Transverse colon (tissue), 4 donors: ENCODE data around the gene C11orf68. TPM values are rescaled to one million over a fixed set of nuclear protein-coding genes. Genes with fewer than 3 reads are reported as not detected.
A peak's percentile ranks its signal among the peaks of the same experiment; 100 is the strongest.

Source experiments
- DNase-seq: peaks from one replicate; pipeline ENCODE4 v3.0.0-alpha.2; 2019
- H3K27ac ChIP-seq, 4 donors: fragments of 200-600 bp; sonication (generic); 2 replicates each; pipeline ENCODE4 v1.5.1; 2016 to 2018; ENCODE audit warnings: inconsistent platforms in 4 of 4
- H3K27me3 ChIP-seq: fragments of 200-600 bp; sonication (generic); 2 replicates; pipeline ENCODE4 v1.5.1; 2017; ENCODE audit warnings: inconsistent platforms
- H3K36me3 ChIP-seq, 4 donors: fragments of 200-600 bp; sonication (generic); 2 replicates each; pipeline ENCODE4 v1.5.1; 2017 to 2019; ENCODE audit warnings: inconsistent platforms in 4 of 4
- H3K4me1 ChIP-seq, 4 donors: fragments of 200-600 bp; sonication (generic); 2 replicates each; pipeline ENCODE4 v1.5.1; 2017 to 2020; ENCODE audit warnings: inconsistent platforms in 4 of 4
- H3K4me3 ChIP-seq, 4 donors: fragments of 200-600 bp; sonication (generic); 1 replicate in 1 of 4; 2 replicates in 3 of 4; pipeline versions ENCODE4 v1.5.1 to v1.6.1; 2017 to 2019; ENCODE audit warnings: inconsistent platforms in 4 of 4
- H3K9me3 ChIP-seq, 2 donors: fragments of 200-600 bp; sonication (generic); 2 replicates each; pipeline ENCODE4 v1.5.1; 2017 to 2019; ENCODE audit warnings: inconsistent platforms in 2 of 2
- CTCF ChIP-seq, 5 experiments: fragments of 200-600 bp in 3 of 5; fragments of 450-650 bp in 2 of 5; sonication (generic) in 3 of 5; IDR thresholded peaks; 1 replicate in 2 of 5; 2 replicates in 3 of 5; pipeline ENCODE4 v1.5.1; 2016 to 2017; ENCODE audit warnings: antibody characterized with exemption in 5 of 5, inconsistent platforms in 3 of 5, mild to moderate bottlenecking in 2 of 5, moderate library complexity in 1 of 5
- EP300 ChIP-seq: sonication (generic); formaldehyde crosslinking; IDR thresholded peaks from one replicate; pipeline ENCODE4 v1.6.1; 2017; ENCODE audit warnings: antibody characterized with exemption, low read depth
- POLR2A ChIP-seq: fragments of 450-650 bp; IDR thresholded peaks from one replicate; pipeline ENCODE4 v1.6.1; 2016; ENCODE audit warnings: antibody characterized with exemption, mild to moderate bottlenecking, moderate library complexity
- POLR2AphosphoS5 ChIP-seq, 3 donors: sonication (generic); formaldehyde crosslinking; IDR thresholded peaks; one replicate each; pipeline ENCODE4 v1.6.1; 2016; ENCODE audit warnings: antibody characterized with exemption in 3 of 3
- WGBS, 2 donors: methylation state at CpG; one replicate each; pipeline ENCODE4 v1.1.5; 2018; ENCODE audit warnings: low coverage in 1 of 2; 5-methylcytosine and 5-hydroxymethylcytosine counted together
- in situ Hi-C, 4 donors: fragments of 200-750 bp; cut with MboI; loops; one replicate each; pipeline versions ENCODE4 v1.15.0 to v1.15.1; 2017; ENCODE audit warnings: low sequenced_read_pairs in 3 of 4, low pct_ligation_motif_present in 1 of 4, low pct_unique_long_range_greater_than_20kb in 1 of 4
- intact Hi-C: fragments of 100-400 bp; cut with DNase I; formaldehyde crosslinking; loops from one replicate; pipeline ENCODE4 v1.15.1; 2023; ENCODE audit warnings: low total_unique reads
- total RNA-seq, 4 donors: library from RNA; depleted of rRNA; stranded (reverse); fragments of >200 nt; gene quantifications; one replicate each; pipeline ENCODE4 v1.1.0, GENCODE V29; 2016

The C11orf68 gene
- total RNA-seq, 4 donors from 2014 or later = 15.2 to 59.5 (median 22.8) TPM

- H3K9me3 ChIP-seq = no peaks in the 10 kb centered on the region
- in situ Hi-C loops = no loop called here
- H3K4me1 ChIP-seq = peaks cover 15 to 21% (median 20%) of the 10 kb centered on the region in 4 donors
- H3K27ac ChIP-seq = no peak overlapping the region
- H3K4me3 ChIP-seq = no peak overlapping the region
- no peaks in the 10 kb centered on the region for H3K27me3 ChIP-seq
- peaks cover 0 to 6% (median 2%) of the 10 kb centered on the region in 4 donors for H3K36me3 ChIP-seq
- TF ChIP-seq POLR2AphosphoS5 (IDR thresholded peaks at IDR 0.05) (no peak), EP300 (no peak), CTCF (IDR thresholded peaks at IDR 0.05) (no peak), POLR2A (no peak)
- no peak for DNase-seq
- 85 to 100% methylated on average over 2 to 3 of the region's 3 CpGs for WGBS, 2 donors
- intact Hi-C loops = no loop called here
These were observed 3.7 kb upstream of the C11orf68 start for GRCh38 chr11:65922565-65922964.

- WGBS, 2 donors = 93% methylated on average over 10 of the region's 10 CpGs; no CpG with 5 or more reads in 1 of the 2 donors
- peaks cover 0 to 6% (median 2%) of the 10 kb centered on the region in 4 donors for H3K36me3 ChIP-seq
- H3K9me3 ChIP-seq = no peaks in the 10 kb centered on the region
- no peaks in the 10 kb centered on the region for H3K27me3 ChIP-seq
- no peak for DNase-seq
- intact Hi-C loops (no loop called here), in situ Hi-C loops (no loop called here)
- peaks cover 22 to 28% (median 27%) of the 10 kb centered on the region in 4 donors for H3K4me1 ChIP-seq
- no peak overlapping the region for H3K4me3 ChIP-seq
- no peak overlapping the region for H3K27ac ChIP-seq
- no peak for TF ChIP-seq POLR2AphosphoS5 (IDR thresholded peaks at IDR 0.05)
- TF ChIP-seq CTCF (IDR thresholded peaks at IDR 0.05) = no peak
- no peak for TF ChIP-seq EP300
- no peak for TF ChIP-seq POLR2A
These were observed 3.0 kb upstream of the C11orf68 start for GRCh38 chr11:65921876-65922275.

- Histone ChIP-seq H3K27me3 (no peaks in the 10 kb centered on the region), H3K4me3 (peak overlapping the region in 1 of 4 donors; percentile 86), H3K4me1 (peaks cover 27 to 36% (median 34%) of the 10 kb centered on the region in 4 donors), H3K36me3 (peaks cover 0 to 6% (median 2%) of the 10 kb centered on the region in 4 donors), H3K27ac (no peak overlapping the region), H3K9me3 (no peaks in the 10 kb centered on the region)
- intact Hi-C loops (no loop called here), in situ Hi-C loops (no loop called here)
- DNase-seq = no peak
- WGBS, 2 donors = 83% methylated on average over 12 of the region's 12 CpGs; no CpG with 5 or more reads in 1 of the 2 donors
- TF ChIP-seq POLR2A (no peak), POLR2AphosphoS5 (IDR thresholded peaks at IDR 0.05) (no peak), EP300 (no peak), CTCF (IDR thresholded peaks at IDR 0.05) (no peak)
These were observed 2.2 kb upstream of the C11orf68 start for GRCh38 chr11:65921033-65921555.

- peaks cover 0 to 6% (median 2%) of the 10 kb centered on the region in 4 donors for H3K36me3 ChIP-seq
- no peaks in the 10 kb centered on the region for H3K9me3 ChIP-seq
- H3K4me1 ChIP-seq = peaks cover 32 to 42% (median 40%) of the 10 kb centered on the region in 4 donors
- no peak for TF ChIP-seq POLR2A
- TF ChIP-seq POLR2AphosphoS5 (IDR thresholded peaks at IDR 0.05) = no peak
- no peak for TF ChIP-seq EP300
- no peak for TF ChIP-seq CTCF (IDR thresholded peaks at IDR 0.05)
- H3K27ac ChIP-seq = peak overlapping the region; percentile 89 to 97 (median 95)
- intact Hi-C loops (no loop called here), in situ Hi-C loops (no loop called here)
- H3K27me3 ChIP-seq = no peaks in the 10 kb centered on the region
- peak; percentile 29 for DNase-seq
- peak overlapping the region; percentile 77 to 98 (median 91) for H3K4me3 ChIP-seq
- 29 to 44% methylated on average over 2 to 15 of the region's 15 CpGs for WGBS, 2 donors
These were observed 1.5 kb upstream of the C11orf68 start for GRCh38 chr11:65920372-65920802.
